Neural crest cell (in vitro differentiated cells): Measurements from ENCODE around the gene SIGLEC7. TPM values are rescaled to one million over a fixed set of nuclear protein-coding genes. Genes with fewer than 3 reads are reported as not detected.

Experiments
- DNase-seq: peaks from one replicate; pipeline ENCODE4 v3.0.0; 2021; ENCODE audit warnings: low read depth, mixed read lengths, low spot score
- H3K27ac Mint-ChIP-seq: one replicate; pipeline ENCODE4 v1.8.0; 2021; ENCODE audit warnings: mild to moderate bottlenecking, mixed read lengths; ENCODE audit not compliant: unreplicated experiment
- H3K27me3 Mint-ChIP-seq: 2 replicates; pipeline ENCODE4 v1.8.0; 2021; ENCODE audit warnings: low read depth, mild to moderate bottlenecking, mixed read lengths
- H3K36me3 Mint-ChIP-seq: 2 replicates; pipeline ENCODE4 v1.8.0; 2021; ENCODE audit warnings: low read depth, mild to moderate bottlenecking, mixed read lengths
- H3K4me1 Mint-ChIP-seq: 2 replicates; pipeline ENCODE4 v1.8.0; 2021; ENCODE audit warnings: mixed read lengths
- H3K4me3 Mint-ChIP-seq: one replicate; pipeline ENCODE4 v1.8.0; 2021; ENCODE audit warnings: mild to moderate bottlenecking, mixed read lengths
- H3K9me3 Mint-ChIP-seq: 2 replicates; pipeline ENCODE4 v1.8.0; 2021; ENCODE audit warnings: mixed read lengths
- CTCF ChIP-seq: fragments of 200-600 bp; sonication (generic); conservative IDR thresholded peaks from 2 replicates; pipeline ENCODE4 v1.5.0; 2021; ENCODE audit warnings: antibody characterized with exemption, mild to moderate bottlenecking
- long read RNA-seq: library from polyadenylated mRNA; unstranded; transcript quantifications from one replicate; pipeline ENCODE4 v2.0.0, GENCODE V29; 2020
- total RNA-seq: library from RNA; stranded (reverse); gene quantifications from 2 replicates; pipeline ENCODE4 v1.2.1, GENCODE V29; 2021

SIGLEC7 gene
- total RNA-seq: not detected in 2 replicates
- long read RNA-seq: 0 reads

- no peak within 1 kb of the TSS for H3K4me3 Mint-ChIP-seq
- H3K9me3 Mint-ChIP-seq: no peaks in the 10 kb centered on the region
- DNase-seq: no peak
- H3K27ac Mint-ChIP-seq: no peak within 1 kb of the TSS
- H3K36me3 Mint-ChIP-seq: no peaks in the 10 kb centered on the region
- peaks cover 24% of the 10 kb centered on the region for H3K27me3 Mint-ChIP-seq
- H3K4me1 Mint-ChIP-seq: peaks cover 11% of the 10 kb centered on the region
- no peak for TF ChIP-seq CTCF
These were observed at the start of gene SIGLEC7 for GRCh38 chr19:51142119-51142518. Gene SIGLEC7, plus strand, starts transcription at chr19:51142301. Its CDS starts 69 bp downstream, at chr19:51142370.

GRCh38 chr19:51093101-51093500 lies 49.0 kb upstream of the SIGLEC7 start:
- DNase-seq: no peak
- no peaks in the 10 kb centered on the region for H3K36me3 Mint-ChIP-seq
- H3K27me3 Mint-ChIP-seq: peaks cover 2% of the 10 kb centered on the region
- no peaks in the 10 kb centered on the region for H3K9me3 Mint-ChIP-seq
- no peak overlapping the region for H3K4me3 Mint-ChIP-seq
- no peak overlapping the region for H3K27ac Mint-ChIP-seq
- peaks cover 3% of the 10 kb centered on the region for H3K4me1 Mint-ChIP-seq
- no peak for TF ChIP-seq CTCF

GRCh38 chr19:51093510-51094345 lies 48.4 kb upstream of the SIGLEC7 start:
- Mint-ChIP-seq H3K27me3 (peaks cover 2% of the 10 kb centered on the region), H3K4me3 (no peak overlapping the region), H3K27ac (peak overlapping the region; percentile 38), H3K36me3 (no peaks in the 10 kb centered on the region), H3K9me3 (no peaks in the 10 kb centered on the region), H3K4me1 (peaks cover 3% of the 10 kb centered on the region)
- no peak for DNase-seq
- TF ChIP-seq CTCF: no peak

- Mint-ChIP-seq H3K27ac (no peak overlapping the region), H3K4me3 (no peak overlapping the region), H3K36me3 (no peaks in the 10 kb centered on the region), H3K27me3 (peaks cover under 1% of the 10 kb centered on the region), H3K4me1 (peaks cover 3% of the 10 kb centered on the region), H3K9me3 (no peaks in the 10 kb centered on the region)
- DNase-seq: peak; percentile 63
- peak; percentile 85 for TF ChIP-seq CTCF
These were observed 47.3 kb upstream of the SIGLEC7 start for GRCh38 chr19:51094696-51095279.

GRCh38 chr19:51096473-51097165 lies 45.5 kb upstream of the SIGLEC7 start:
- Mint-ChIP-seq H3K27ac (no peak overlapping the region), H3K4me1 (peaks cover 3% of the 10 kb centered on the region), H3K36me3 (no peaks in the 10 kb centered on the region), H3K9me3 (no peaks in the 10 kb centered on the region), H3K4me3 (no peak overlapping the region), H3K27me3 (no peaks in the 10 kb centered on the region)
- peak; percentile 34 for TF ChIP-seq CTCF
- no peak for DNase-seq
